Fibroblast of lung (primary cell): ENCODE results near the gene UHRF1.

ENCODE experiments used
- EZH2 ChIP-seq: IDR thresholded peaks from 2 replicates; pipeline ENCODE4 v1.5.1; 2012; ENCODE audit warnings: low read length, control low read depth, mild to moderate bottlenecking; ENCODE audit errors: missing control alignments
- TF ChIP-seq, protein P1 (sequence below), 2 donors: IDR thresholded peaks in 1 of 2; conservative IDR thresholded peaks in 1 of 2; 1 replicate in 1 of 2; 2 replicates in 1 of 2; pipeline ENCODE4 v1.5.1; 2011 to 2012; ENCODE audit warnings: low read length in 2 of 2, control low read depth in 1 of 2, inconsistent platforms in 1 of 2, low read depth in 1 of 2, mild to moderate bottlenecking in 1 of 2

DNA sequence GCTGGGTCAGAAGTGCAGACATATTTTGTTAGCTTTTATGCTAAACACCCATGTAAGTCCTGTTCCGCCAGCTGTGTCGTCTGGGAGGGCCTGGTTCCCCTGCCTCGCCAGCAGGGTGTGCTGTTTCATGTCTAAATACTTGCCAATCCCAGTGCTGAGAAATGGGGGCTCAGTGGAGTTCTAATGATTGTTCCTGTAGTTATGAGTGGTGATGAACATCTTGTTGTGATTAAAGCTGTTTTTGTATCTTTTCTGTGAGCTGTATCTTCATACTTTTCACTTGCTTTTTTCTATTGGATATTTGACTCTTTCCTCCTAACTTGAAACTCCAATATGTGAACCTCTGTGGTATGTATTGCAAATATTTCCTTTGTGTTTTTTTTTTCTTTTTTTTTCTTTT is 92.3 kb downstream of the UHRF1 start:
- TF ChIP-seq, protein P1, sequence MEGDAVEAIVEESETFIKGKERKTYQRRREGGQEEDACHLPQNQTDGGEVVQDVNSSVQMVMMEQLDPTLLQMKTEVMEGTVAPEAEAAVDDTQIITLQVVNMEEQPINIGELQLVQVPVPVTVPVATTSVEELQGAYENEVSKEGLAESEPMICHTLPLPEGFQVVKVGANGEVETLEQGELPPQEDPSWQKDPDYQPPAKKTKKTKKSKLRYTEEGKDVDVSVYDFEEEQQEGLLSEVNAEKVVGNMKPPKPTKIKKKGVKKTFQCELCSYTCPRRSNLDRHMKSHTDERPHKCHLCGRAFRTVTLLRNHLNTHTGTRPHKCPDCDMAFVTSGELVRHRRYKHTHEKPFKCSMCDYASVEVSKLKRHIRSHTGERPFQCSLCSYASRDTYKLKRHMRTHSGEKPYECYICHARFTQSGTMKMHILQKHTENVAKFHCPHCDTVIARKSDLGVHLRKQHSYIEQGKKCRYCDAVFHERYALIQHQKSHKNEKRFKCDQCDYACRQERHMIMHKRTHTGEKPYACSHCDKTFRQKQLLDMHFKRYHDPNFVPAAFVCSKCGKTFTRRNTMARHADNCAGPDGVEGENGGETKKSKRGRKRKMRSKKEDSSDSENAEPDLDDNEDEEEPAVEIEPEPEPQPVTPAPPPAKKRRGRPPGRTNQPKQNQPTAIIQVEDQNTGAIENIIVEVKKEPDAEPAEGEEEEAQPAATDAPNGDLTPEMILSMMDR (conservative IDR thresholded peaks at IDR 0.05 in 1 of 2, IDR thresholded peaks at IDR 0.05 in 1 of 2; ENCODE audit: low read depth in 1 of 2, low read length in 2 of 2), result peak; percentile 74 to 83
- no peak for TF ChIP-seq EZH2
